ENCODE results near the gene RANBP10.

RANBP10 gene

DNA sequence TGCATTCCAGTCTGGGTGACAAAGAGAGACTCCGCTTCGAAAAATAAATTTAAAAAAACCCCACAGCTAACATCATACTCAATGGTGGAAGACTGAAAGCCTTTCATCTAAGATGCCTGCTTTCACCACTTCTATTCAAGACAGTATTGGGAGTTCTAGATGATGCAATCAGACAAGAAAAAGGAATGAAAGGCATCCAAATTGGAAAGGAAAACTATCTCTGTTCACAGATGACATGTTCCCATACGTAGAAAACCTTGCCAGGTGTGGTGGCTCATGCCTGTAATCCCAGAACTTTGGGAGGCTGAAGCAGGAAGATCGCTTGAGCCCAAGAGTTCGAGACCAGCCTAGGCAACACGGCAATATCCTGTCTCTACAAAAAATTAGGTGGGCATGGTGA is 31.1 kb downstream of the RANBP10 start:
- no peak for TF ChIP-seq GATA3 (IDR thresholded peaks at IDR 0.05; ENCODE audit: low read depth, low read length)
- no peak for TF ChIP-seq GATA2 (IDR thresholded peaks at IDR 0.05; ENCODE audit: low read depth, low read length)

DNA sequence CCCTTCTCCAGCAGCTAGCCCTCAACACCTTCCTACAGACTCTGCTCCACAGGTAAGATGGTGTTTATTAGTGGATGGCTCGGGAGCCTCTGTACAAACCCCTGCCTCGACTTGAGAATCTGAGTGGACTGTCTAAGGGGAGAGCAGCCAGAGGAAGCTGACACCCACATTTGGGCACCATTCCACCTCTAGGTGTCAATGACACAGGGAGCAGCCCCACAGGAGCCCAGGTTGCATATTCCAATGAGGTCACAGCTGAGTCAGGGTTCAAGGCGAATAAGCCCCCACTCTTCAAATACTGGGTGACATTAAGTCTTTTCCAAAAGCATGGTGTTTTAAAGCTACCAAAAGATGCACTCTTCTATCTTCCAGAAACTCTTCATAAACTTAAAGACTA is 31.9 kb downstream of the RANBP10 start:
- TF ChIP-seq GATA2 (IDR thresholded peaks at IDR 0.05; ENCODE audit: low read depth, low read length) (no peak), GATA3 (IDR thresholded peaks at IDR 0.05; ENCODE audit: low read depth, low read length) (no peak)

DNA sequence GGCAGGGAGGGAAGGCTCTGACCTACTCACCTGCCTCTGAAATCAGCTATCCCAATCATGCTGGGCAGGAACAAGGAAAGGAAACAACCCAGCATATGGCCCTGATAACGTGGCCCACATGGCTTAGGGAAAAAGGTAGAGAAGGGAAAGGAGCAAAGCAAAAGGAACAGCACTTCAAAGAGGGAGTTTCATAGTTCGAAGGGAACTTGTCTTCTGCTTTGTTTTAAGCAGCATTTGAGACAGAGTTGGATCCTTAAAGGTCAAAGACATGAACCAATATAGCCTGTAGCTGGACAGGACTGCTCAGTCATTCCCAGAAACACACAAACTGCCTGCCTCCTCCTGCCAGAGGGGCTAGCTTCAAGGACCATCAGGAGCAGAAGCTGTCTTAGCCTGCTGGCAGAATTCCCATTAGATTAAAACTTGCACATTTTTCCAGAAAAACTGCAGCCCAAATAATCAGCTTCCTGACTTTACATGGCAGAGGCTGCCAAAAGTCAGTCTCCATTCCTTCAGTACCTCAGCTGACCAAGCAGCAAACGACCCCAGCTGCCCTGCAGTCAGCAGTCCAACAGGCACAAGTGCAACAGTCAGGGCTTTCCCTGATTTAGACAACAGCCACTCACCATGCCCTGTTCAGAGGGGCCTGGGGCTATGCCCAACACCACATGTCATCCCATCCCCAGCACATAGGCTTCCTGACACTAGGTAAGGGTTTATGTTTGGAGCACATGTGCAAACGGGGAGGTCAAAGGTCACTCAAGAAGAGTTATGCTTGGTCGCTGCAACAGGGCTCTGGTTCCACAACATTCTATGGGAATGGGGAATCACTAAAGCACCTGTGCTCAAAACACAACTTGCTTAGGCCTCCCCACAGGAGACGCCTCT is 32.5 kb downstream of the RANBP10 start:
- no peak for TF ChIP-seq GATA3 (IDR thresholded peaks at IDR 0.05; ENCODE audit: low read depth, low read length)
- TF ChIP-seq GATA2 (IDR thresholded peaks at IDR 0.05; ENCODE audit: low read depth, low read length): no peak

DNA sequence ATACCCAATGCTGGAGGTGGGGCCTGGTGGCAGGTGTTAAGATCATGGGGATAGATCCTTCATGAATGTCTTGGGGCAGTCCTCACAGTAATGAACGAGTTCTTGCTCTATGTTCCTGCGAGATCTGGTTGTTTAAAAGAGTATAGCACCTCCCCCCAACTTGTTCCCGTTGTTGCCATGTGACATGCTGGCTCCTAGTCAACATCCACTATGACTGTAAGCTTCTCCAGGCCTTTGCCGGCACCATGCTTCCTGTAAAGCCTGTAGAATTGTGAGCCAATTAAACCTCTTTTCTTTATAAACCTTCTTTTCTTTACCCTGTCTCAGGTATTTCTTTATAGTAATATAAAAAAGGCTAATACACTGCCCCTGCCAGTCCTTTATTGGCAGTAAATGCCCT is 33.3 kb downstream of the RANBP10 start:
- TF ChIP-seq GATA3 (IDR thresholded peaks at IDR 0.05; ENCODE audit: low read depth, low read length): no peak
- TF ChIP-seq GATA2 (IDR thresholded peaks at IDR 0.05; ENCODE audit: low read depth, low read length): no peak

DNA sequence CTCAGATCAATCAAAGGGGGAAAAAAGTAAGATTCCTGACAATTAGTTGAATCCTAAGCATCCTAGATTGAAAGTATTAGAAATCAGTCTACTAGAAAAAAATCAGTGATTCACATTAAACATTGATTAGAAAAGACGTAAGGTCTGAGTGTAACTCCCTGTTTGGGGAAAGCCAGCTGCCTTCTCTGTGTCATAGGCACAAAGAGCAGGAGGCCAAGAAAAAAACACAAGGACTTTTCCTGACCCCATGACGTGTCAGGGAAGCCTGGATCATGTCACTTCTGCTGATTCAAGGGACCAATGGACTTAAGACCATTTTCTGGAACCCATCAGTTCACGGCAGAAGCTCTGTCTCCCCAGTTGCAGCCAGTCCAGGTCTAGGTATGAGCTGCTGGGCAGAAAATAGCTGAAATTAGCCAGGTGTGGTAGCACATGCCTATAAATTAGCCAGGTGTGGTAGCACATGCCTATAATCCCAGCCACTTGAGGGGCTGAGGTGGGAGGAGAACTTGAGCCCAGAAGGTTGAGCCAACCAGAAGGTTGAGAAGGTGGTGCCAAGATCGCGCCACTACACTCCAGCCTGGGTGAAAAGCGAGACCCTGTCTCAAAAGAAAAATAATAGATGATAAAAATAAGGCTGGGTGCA is 35.9 kb downstream of the RANBP10 start:
- no peak for TF ChIP-seq GATA2 (IDR thresholded peaks at IDR 0.05; ENCODE audit: low read depth, low read length)

DNA sequence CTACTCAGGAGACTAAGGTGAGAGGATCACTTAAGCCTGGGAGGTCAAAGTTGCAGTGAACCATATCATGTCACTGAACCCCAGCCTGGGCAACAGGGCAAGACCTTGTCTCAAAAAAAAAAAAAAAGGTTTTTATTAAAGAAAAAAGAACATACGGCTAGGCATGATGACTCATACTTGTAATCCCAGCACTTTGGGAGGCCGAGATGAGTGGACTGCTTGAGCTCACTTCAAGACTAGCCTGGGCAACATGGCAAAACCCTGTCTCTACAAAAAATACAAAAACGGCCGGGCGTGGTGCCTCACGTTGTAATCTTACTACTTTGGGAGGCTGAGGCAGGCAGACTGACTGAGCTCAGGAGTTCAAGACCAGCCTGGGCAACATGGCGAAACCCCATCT is 38.4 kb downstream of the RANBP10 start:
- TF ChIP-seq GATA2 (IDR thresholded peaks at IDR 0.05; ENCODE audit: low read depth, low read length) (no peak), GATA3 (IDR thresholded peaks at IDR 0.05; ENCODE audit: low read depth, low read length) (no peak)

DNA sequence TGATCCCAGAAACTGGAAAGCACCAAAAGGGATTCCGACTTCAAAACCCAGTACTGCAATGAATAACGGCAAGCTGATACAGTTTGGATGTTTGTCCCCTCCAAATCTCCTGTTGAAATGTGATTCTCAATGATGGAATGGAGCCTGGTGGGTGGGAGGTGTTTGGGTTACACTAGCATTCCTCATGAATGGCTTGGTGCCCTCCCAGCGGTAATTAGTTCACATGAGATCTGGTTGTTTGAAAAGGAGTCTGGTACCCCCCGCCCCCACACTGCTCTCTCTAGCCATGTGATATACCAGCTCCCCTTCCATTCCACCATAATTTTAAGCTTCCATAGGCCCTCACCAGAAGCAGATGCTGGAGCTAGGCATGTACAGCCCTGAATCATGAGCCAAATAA is 40.1 kb downstream of the RANBP10 start:
- TF ChIP-seq GATA2 (IDR thresholded peaks at IDR 0.05; ENCODE audit: low read depth, low read length): no peak
- TF ChIP-seq GATA3 (IDR thresholded peaks at IDR 0.05; ENCODE audit: low read depth, low read length): no peak

DNA sequence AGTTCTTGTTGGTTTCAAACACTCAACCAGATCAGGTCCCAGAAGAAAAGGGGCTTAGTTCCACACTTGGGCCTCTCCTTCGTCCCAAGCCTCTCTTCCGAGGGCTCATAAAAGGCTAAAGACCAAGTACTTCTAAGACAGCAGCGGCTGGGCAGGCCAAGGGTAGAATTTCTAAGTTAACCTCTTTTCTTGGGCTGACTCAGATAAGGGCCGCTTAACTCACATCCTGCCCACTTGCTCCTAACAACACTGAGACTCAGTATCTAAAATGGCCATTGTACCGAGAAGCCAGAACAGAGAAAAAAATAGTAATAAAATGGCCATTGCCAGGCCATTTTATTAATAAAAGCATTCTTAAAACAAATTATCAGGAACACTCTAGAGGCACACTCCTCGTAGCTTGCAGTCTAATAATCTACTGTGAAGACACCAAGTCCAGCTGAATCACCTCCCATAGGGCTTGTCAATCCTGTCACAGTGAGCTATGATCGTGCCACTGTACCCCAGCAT is 42.1 kb downstream of the RANBP10 start:
- TF ChIP-seq GATA3 (IDR thresholded peaks at IDR 0.05; ENCODE audit: low read depth, low read length) (no peak), GATA2 (IDR thresholded peaks at IDR 0.05; ENCODE audit: low read depth, low read length) (no peak)

DNA sequence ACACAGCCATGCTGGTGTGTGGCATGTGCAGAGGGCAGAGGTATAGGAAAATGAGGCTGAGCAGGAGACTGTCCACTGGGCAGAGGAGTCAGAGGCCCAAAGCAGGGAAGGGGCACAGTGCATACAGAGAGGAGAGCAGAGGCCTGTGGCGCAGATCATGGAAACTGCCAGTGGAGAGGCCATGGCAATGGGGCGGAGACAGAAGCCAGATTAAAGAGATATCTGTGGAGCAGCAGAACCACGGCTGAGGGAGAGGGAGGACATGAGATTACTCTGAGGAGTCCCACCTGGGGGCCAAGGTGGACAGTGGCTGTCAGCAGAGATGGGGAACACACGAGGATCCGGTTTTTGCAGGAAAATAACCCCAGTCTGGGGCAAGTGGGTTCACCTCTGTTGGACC is 43.3 kb downstream of the RANBP10 start:
- TF ChIP-seq GATA2 (IDR thresholded peaks at IDR 0.05; ENCODE audit: low read depth, low read length): no peak
- no peak for TF ChIP-seq GATA3 (IDR thresholded peaks at IDR 0.05; ENCODE audit: low read depth, low read length)

DNA sequence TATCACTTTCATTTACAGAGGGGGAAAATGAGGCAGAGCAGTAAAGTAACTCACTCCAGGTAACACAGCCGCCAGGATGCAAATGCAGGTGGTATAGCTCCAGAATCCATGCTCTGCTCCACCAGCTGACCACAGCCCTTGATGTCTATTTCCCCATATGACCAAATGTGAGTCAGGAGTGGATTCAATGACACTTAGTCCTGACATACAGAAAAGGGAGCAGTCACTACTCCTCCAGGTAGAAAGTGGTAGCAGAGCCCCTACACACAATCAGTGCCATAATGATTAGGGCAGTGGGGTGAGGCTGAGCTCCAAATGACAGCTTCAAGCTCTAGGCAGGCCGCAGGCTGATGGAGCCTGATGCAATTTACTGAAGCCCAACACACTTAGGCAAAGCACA is 44.0 kb downstream of the RANBP10 start:
- TF ChIP-seq GATA3 (IDR thresholded peaks at IDR 0.05; ENCODE audit: low read depth, low read length): no peak
- no peak for TF ChIP-seq GATA2 (IDR thresholded peaks at IDR 0.05; ENCODE audit: low read depth, low read length)

DNA sequence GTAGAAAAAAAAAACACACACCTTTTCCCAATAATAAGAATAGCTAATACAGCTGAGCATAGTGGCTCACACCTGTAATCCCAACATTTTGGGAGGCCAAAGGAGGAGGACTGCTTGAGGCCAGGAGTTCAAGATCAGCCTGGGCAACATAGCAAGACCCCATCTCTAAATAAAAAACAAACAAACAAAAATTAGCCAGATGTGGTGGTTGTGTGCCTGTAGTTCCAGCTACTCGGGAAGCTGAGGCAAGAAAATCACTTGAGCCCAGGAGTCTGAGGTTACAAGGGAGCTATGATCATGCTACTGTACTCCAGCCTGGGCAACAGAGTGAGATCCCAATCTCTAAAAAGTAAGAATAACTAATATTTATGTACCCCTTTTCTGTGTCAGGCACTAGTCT is 44.4 kb downstream of the RANBP10 start:
- no peak for TF ChIP-seq GATA3 (IDR thresholded peaks at IDR 0.05; ENCODE audit: low read depth, low read length)
- no peak for TF ChIP-seq GATA2 (IDR thresholded peaks at IDR 0.05; ENCODE audit: low read depth, low read length)

DNA sequence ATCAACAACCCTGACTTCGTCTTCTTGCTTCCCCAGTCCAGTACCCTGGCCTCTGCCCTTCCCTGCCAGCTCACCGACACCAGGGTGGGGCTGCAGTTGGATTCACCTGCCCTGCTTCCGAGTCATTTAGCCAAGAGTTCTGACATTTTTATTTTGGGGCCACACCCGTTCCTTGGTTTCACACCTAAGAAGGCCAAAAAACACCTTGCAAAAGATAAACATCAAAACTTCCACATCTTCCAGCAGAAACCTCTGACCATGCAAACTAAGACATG is 45.5 kb downstream of the RANBP10 start:
- TF ChIP-seq GATA2 (IDR thresholded peaks at IDR 0.05; ENCODE audit: low read depth, low read length) (no peak), GATA3 (IDR thresholded peaks at IDR 0.05; ENCODE audit: low read depth, low read length) (no peak)

DNA sequence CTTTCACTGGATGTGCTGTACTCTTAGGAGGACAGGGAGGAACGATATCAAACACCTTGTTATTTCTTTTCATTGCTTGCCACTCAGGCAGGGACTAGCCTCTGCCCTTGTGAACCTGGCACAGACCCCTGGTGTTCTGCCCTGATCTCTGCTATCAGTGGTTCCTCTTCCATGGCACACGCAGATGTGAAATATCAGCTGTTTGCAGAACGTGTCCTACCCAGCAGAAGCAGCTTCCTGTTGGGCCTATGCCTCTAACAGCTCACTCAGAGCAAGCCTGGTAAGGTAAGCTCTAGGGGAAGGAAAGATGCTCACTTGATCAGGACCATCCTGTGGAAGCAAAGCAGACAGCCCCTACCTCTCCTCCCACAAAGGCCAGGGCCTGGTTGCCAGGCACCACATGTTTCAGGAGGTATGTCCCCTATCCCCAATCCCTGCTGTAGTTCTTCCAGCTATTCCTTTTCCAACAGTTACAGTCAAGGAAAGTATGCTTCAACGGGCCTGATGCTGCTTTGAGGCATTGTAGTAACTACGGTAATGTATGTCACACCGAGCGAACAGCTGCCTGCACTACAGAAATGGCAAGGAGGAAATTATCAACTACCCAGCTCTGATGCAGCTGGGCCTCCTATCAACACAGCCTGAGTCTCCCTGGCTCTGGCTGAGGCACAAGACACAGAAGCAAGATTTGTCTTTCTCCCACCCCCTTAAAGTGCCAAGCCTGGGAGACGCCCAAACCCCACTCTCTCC is 46.0 kb downstream of the RANBP10 start:
- TF ChIP-seq GATA3 (IDR thresholded peaks at IDR 0.05; ENCODE audit: low read depth, low read length): no peak
- no peak for TF ChIP-seq GATA2 (IDR thresholded peaks at IDR 0.05; ENCODE audit: low read depth, low read length)

DNA sequence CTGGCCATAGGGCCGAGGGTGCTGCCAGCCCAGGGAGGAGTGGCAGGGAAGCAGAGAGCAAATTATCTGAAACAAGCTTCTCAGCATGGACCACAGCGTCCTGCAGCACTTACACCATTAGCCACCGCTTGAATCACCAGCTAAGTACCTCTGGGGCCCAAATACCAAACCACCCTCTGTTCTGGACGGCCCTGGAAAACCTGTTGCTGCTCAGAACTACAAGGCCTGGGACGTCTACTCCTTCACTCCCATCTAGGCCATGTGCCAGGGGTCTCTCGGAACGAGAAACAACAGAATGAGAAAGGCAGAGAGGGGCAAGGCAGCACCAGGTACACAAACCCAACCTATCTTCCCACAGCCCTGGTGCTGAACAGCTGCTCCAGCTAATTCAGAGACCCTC is 47.4 kb downstream of the RANBP10 start:
- TF ChIP-seq GATA3 (IDR thresholded peaks at IDR 0.05; ENCODE audit: low read depth, low read length) (no peak), GATA2 (IDR thresholded peaks at IDR 0.05; ENCODE audit: low read depth, low read length) (no peak)

DNA sequence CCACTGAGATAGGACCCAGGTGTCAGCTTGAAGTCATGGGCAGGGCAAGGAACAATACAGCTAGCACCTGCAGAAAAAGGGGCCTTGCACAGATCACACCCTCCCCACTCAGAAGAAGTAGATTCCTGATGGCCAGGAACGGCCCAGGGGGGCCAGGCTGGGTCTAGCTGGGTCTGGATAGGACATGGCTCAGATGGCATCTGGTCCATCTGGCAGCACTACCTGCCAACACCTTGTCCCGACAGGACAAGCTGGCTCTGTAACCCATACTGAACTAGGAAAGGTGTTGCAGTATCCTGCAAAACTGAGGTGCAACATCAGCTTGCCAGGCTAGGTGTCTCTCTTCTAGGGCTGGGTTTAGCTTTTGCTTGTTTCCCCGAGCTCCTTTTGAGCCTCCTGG is 48.4 kb downstream of the RANBP10 start:
- TF ChIP-seq GATA2 (IDR thresholded peaks at IDR 0.05; ENCODE audit: low read depth, low read length): no peak
- TF ChIP-seq GATA3 (IDR thresholded peaks at IDR 0.05; ENCODE audit: low read depth, low read length): no peak

Measured in SH-SY5Y (cell line).